Measurements from ENCODE around the gene NCKAP5.

NCKAP5 gene

DNA sequence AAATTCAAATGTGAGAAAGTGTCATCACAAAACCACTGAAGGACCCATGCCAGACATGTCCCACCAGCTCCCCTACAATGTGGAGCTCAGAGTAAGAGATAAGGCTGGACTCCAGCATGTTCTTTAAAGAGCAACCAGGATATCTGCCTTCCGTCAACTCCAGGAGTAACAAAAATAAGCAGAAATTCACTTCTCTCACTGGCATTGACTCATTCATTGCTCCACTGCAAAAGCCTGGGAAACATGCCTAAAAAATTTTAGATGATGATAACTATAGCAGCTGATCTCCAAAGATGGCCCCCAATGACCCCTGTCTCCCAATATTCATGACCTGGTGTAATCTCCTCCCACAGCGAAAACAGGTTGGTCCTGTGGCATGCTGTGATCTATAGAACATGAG, 314.5 kb downstream of the NCKAP5 start:
- Histone ChIP-seq H3F3A (ENCODE audit: insufficient read depth, low read length) (no peaks in the 10 kb centered on the region), H3K4me1 (ENCODE audit: insufficient read depth, low read length, severe bottlenecking) (no peaks in the 10 kb centered on the region), H3K36me3 (ENCODE audit: insufficient read depth, low read length) (no peaks in the 10 kb centered on the region), H3K9me3 (ENCODE audit: low read length) (no peaks in the 10 kb centered on the region), H3K27ac (ENCODE audit: low read depth, low read length, poor library complexity, severe bottlenecking) (no peak overlapping the region), H3K4me2 (ENCODE audit: low read length) (no peak overlapping the region), H3K9ac (ENCODE audit: low read length) (no peak overlapping the region), H2AFZ (ENCODE audit: low read length) (no peak overlapping the region), H3K79me2 (ENCODE audit: insufficient read depth, low read length) (no peaks in the 10 kb centered on the region), H3K27me3 (ENCODE audit: insufficient read depth, low read length) (no peaks in the 10 kb centered on the region), H4K20me1 (ENCODE audit: insufficient read depth, low read length) (no peaks in the 10 kb centered on the region), H3K9me2 (ENCODE audit: low read depth, low read length) (no peaks in the 10 kb centered on the region), H3K4me3 (ENCODE audit: low read depth, low read length, poor library complexity, severe bottlenecking) (no peak overlapping the region)
- no peak for TF ChIP-seq EZH2 (IDR thresholded peaks at IDR 0.05; ENCODE audit: borderline replicate concordance, low read length)
- TF ChIP-seq, protein P1, sequence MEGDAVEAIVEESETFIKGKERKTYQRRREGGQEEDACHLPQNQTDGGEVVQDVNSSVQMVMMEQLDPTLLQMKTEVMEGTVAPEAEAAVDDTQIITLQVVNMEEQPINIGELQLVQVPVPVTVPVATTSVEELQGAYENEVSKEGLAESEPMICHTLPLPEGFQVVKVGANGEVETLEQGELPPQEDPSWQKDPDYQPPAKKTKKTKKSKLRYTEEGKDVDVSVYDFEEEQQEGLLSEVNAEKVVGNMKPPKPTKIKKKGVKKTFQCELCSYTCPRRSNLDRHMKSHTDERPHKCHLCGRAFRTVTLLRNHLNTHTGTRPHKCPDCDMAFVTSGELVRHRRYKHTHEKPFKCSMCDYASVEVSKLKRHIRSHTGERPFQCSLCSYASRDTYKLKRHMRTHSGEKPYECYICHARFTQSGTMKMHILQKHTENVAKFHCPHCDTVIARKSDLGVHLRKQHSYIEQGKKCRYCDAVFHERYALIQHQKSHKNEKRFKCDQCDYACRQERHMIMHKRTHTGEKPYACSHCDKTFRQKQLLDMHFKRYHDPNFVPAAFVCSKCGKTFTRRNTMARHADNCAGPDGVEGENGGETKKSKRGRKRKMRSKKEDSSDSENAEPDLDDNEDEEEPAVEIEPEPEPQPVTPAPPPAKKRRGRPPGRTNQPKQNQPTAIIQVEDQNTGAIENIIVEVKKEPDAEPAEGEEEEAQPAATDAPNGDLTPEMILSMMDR (IDR thresholded peaks at IDR 0.05; ENCODE audit: low read length): no peak

DNA sequence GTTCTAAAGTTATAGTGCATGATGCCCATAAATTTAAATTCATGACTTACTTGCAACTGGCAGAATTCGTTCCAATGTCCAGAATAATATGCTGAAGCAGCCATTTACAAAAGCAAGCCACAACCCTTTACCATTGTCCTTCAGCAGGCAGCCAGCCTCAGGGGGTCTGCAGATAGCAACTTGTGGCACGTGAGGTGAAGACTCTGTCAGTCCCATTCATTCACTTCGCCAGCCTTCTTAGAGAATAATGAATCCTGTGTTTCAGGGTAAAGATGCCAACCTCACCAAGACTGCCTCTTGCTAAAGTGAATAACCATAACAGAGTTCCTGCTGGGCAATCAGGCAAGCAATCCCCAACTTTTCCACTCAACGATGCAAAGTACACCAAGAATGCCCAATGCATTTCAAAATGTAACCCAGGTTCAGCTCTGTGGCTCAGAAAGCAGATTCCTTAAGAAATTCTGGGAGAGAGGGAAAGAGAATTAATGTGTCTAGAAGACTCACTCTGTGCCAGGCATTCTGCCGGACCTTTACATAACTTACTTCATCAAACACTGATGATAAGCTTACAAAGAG, 315.4 kb downstream of the NCKAP5 start:
- no peaks in the 10 kb centered on the region for H3K4me1 ChIP-seq (ENCODE audit: insufficient read depth, low read length, severe bottlenecking)
- no peaks in the 10 kb centered on the region for H3F3A ChIP-seq (ENCODE audit: insufficient read depth, low read length)
- no peak overlapping the region for H3K9ac ChIP-seq (ENCODE audit: low read length)

GRCh38 chr2:133249362-133249761, 318.9 kb downstream of the NCKAP5 start:
- H3K9me2 ChIP-seq (ENCODE audit: low read depth, low read length): no peaks in the 10 kb centered on the region
- no peaks in the 10 kb centered on the region for H3F3A ChIP-seq (ENCODE audit: insufficient read depth, low read length)
- H2AFZ ChIP-seq (ENCODE audit: low read length): no peak overlapping the region
- peaks cover 5% of the 10 kb centered on the region for H3K4me1 ChIP-seq (ENCODE audit: insufficient read depth, low read length, severe bottlenecking)
- H3K27ac ChIP-seq (ENCODE audit: low read depth, low read length, poor library complexity, severe bottlenecking): no peak overlapping the region
- H3K79me2 ChIP-seq (ENCODE audit: insufficient read depth, low read length): no peaks in the 10 kb centered on the region
- no peaks in the 10 kb centered on the region for H3K9me3 ChIP-seq (ENCODE audit: low read length)
- H3K4me2 ChIP-seq (ENCODE audit: low read length): no peak overlapping the region
- H4K20me1 ChIP-seq (ENCODE audit: insufficient read depth, low read length): no peaks in the 10 kb centered on the region
- no peaks in the 10 kb centered on the region for H3K36me3 ChIP-seq (ENCODE audit: insufficient read depth, low read length)
- no peaks in the 10 kb centered on the region for H3K27me3 ChIP-seq (ENCODE audit: insufficient read depth, low read length)
- no peak overlapping the region for H3K9ac ChIP-seq (ENCODE audit: low read length)
- no peak for TF ChIP-seq EZH2 (IDR thresholded peaks at IDR 0.05; ENCODE audit: borderline replicate concordance, low read length)
- TF ChIP-seq, protein P1 (IDR thresholded peaks at IDR 0.05; ENCODE audit: low read length): no peak
- H3K4me3 ChIP-seq (ENCODE audit: low read depth, low read length, poor library complexity, severe bottlenecking): no peak overlapping the region

More for the DNA sequence above, 315.4 kb downstream of the NCKAP5 start:
- H3K9me3 ChIP-seq (ENCODE audit: low read length): no peaks in the 10 kb centered on the region
- no peaks in the 10 kb centered on the region for H3K36me3 ChIP-seq (ENCODE audit: insufficient read depth, low read length)
- H4K20me1 ChIP-seq (ENCODE audit: insufficient read depth, low read length): no peaks in the 10 kb centered on the region
- H2AFZ ChIP-seq (ENCODE audit: low read length): no peak overlapping the region
- H3K27ac ChIP-seq (ENCODE audit: low read depth, low read length, poor library complexity, severe bottlenecking): no peak overlapping the region
- no peak overlapping the region for H3K4me3 ChIP-seq (ENCODE audit: low read depth, low read length, poor library complexity, severe bottlenecking)
- no peaks in the 10 kb centered on the region for H3K9me2 ChIP-seq (ENCODE audit: low read depth, low read length)
- H3K27me3 ChIP-seq (ENCODE audit: insufficient read depth, low read length): no peaks in the 10 kb centered on the region
- no peak for TF ChIP-seq EZH2 (IDR thresholded peaks at IDR 0.05; ENCODE audit: borderline replicate concordance, low read length)
- TF ChIP-seq, protein P1 (IDR thresholded peaks at IDR 0.05; ENCODE audit: low read length): no peak
- no peak overlapping the region for H3K4me2 ChIP-seq (ENCODE audit: low read length)
- no peaks in the 10 kb centered on the region for H3K79me2 ChIP-seq (ENCODE audit: insufficient read depth, low read length)
